SK-N-SH treated with all-trans-retinoic acid at 6 μM for 48 hours (cell line): Measurements from ENCODE around the gene CHP1.
"Not testable (repeated sequence)": the region's sequence is repeated elsewhere in the genome, so short reads cannot be mapped to it uniquely, and the experiment has no call there.

Source experiments
- CSDC2 ChIP-seq: fragments of 250-450 bp; sonication (Bioruptor Pico); IDR thresholded peaks from 2 replicates; pipeline ENCODE4 v1.5.0; 2020; ENCODE audit warnings: mild to moderate bottlenecking, moderate library complexity
- ZFP30 ChIP-seq: fragments of 450-650 bp; formaldehyde crosslinking; IDR thresholded peaks from 2 replicates; pipeline ENCODE4 v1.5.0; 2022; ENCODE audit warnings: mild to moderate bottlenecking, moderate library complexity

GRCh38 chr15:41282980-41283652 lies 52.0 kb downstream of the CHP1 start:
- TF ChIP-seq CSDC2; ZFP30 (CRISPR knock-in tag): not testable (repeated sequence)
